H1 (cell line): ENCODE data around the gene LOXL1. TPM values are rescaled to one million over a fixed set of nuclear protein-coding genes. Genes with fewer than 3 reads are reported as not detected.
A peak's percentile ranks its signal among the peaks of the same experiment; 100 is the strongest.

Source experiments
- CTCF ChIA-PET: fragments of 300-600 bp; sonication (Branson Sonifier 250); formaldehyde crosslinking; loops from one replicate; lab custom pipeline; 2021; ENCODE audit not compliant: partially characterized antibody; lab: Charles Lee
- POLR2A ChIA-PET: fragments of 300-600 bp; sonication (Branson Sonifier 250); formaldehyde crosslinking; loops from one replicate; lab custom pipeline; 2021; ENCODE audit warnings: inconsistent platforms; ENCODE audit not compliant: partially characterized antibody; lab: Charles Lee
- DNase-seq, 2 experiments: peaks; one replicate each; pipeline versions ENCODE4 v3.0.0 to v3.0.0-alpha.2; 2010 to 2022; ENCODE audit warnings: low spot score in 2 of 2, low read depth in 1 of 2, mixed read lengths in 1 of 2
- FAIRE-seq: peaks from 2 replicates; lab custom pipeline; 2011; peaks lifted over from hg19 to GRCh38; lab: Jason Lieb, UNC
- H2AFZ ChIP-seq: 2 replicates; pipeline ENCODE4 v1.8.1; 2012; ENCODE audit warnings: low read length, inconsistent platforms
- H2AK5ac ChIP-seq: 2 replicates; pipeline ENCODE4 v1.6.1; 2013; ENCODE audit warnings: low read depth, low read length
- H2BK120ac ChIP-seq: replicated peaks from 2 replicates; pipeline ENCODE3; 2013; ENCODE audit warnings: low read depth, low read length, inconsistent platforms
- H2BK12ac ChIP-seq: 2 replicates; pipeline ENCODE4 v1.6.1; 2013; ENCODE audit warnings: low read depth, low read length
- H2BK15ac ChIP-seq: 2 replicates; pipeline ENCODE4 v1.6.1; 2013; ENCODE audit warnings: low read length
- H2BK20ac ChIP-seq: 2 replicates; pipeline ENCODE4 v1.6.1; 2013; ENCODE audit warnings: low read length
- H2BK5ac ChIP-seq: 2 replicates; pipeline ENCODE4 v1.6.1; 2013; ENCODE audit warnings: low read depth, low read length
- H3K14ac ChIP-seq: 2 replicates; pipeline ENCODE4 v1.6.1; 2013; ENCODE audit warnings: inconsistent platforms; ENCODE audit not compliant: insufficient read length
- H3K18ac ChIP-seq: 2 replicates; pipeline ENCODE4 v1.6.1; 2013; ENCODE audit warnings: low read length; ENCODE audit errors: extremely low read depth
- H3K23ac ChIP-seq: 2 replicates; pipeline ENCODE4 v1.6.1; 2013; ENCODE audit warnings: inconsistent platforms; ENCODE audit not compliant: insufficient read length
- H3K23me2 ChIP-seq: 2 replicates; pipeline ENCODE4 v1.6.1; 2013; ENCODE audit warnings: low read depth, low read length
- H3K27ac ChIP-seq: 2 replicates; pipeline ENCODE4 v1.6.1; 2011; ENCODE audit warnings: low read depth, low read length, inconsistent platforms
- H3K27me3 ChIP-seq, 4 experiments: replicated peaks in 1 of 4; 1 replicate in 1 of 4; 2 replicates in 3 of 4; pipeline versions ENCODE4 v1.6.1 to v1.8.1; 2011 to 2013; ENCODE audit warnings: low read length in 3 of 4, mild to moderate bottlenecking in 3 of 4, inconsistent platforms in 2 of 4, mixed read lengths in 2 of 4, moderate library complexity in 1 of 4; ENCODE audit not compliant: control insufficient read depth in 3 of 4, insufficient read depth in 3 of 4; ENCODE audit errors: extremely low read depth in 1 of 4
- H3K36me3 ChIP-seq, 4 experiments: 2 replicates each; pipeline versions ENCODE4 v1.6.1 to v1.8.1; 2011 to 2013; ENCODE audit warnings: mild to moderate bottlenecking in 4 of 4, low read length in 3 of 4, moderate library complexity in 2 of 4, control low read depth in 1 of 4, inconsistent platforms in 1 of 4; ENCODE audit not compliant: insufficient read depth in 4 of 4, control insufficient read depth in 2 of 4
- H3K4ac ChIP-seq: replicated peaks from 2 replicates; pipeline ENCODE3; 2013; ENCODE audit warnings: low read length, low read depth, mixed read lengths, inconsistent platforms; ENCODE audit not compliant: insufficient read length
- H3K4me1 ChIP-seq, 4 experiments: replicated peaks in 1 of 4; 1 replicate in 1 of 4; 2 replicates in 3 of 4; pipeline versions ENCODE4 v1.6.1 to v1.8.1; 2011 to 2013; ENCODE audit warnings: low read length in 3 of 4, inconsistent platforms in 2 of 4, mixed read lengths in 1 of 4; ENCODE audit not compliant: insufficient read depth in 4 of 4, control insufficient read depth in 3 of 4
- H3K4me2 ChIP-seq, 2 experiments: 2 replicates each; pipeline versions ENCODE4 v1.6.1 to v1.8.1; 2011 to 2013; ENCODE audit warnings: low read depth in 2 of 2, low read length in 2 of 2, control low read depth in 1 of 2, inconsistent platforms in 1 of 2, mild to moderate bottlenecking in 1 of 2; ENCODE audit not compliant: insufficient read depth in 1 of 2
- H3K4me3 ChIP-seq, 4 experiments: fragments of 200-600, 300-600 bp in 1 of 4; sonication (generic), shearing (Covaris generic), sonication (Bioruptor Twin) in 1 of 4; 2 replicates each; pipeline versions ENCODE4 v1.5.1 to v1.8.1; 2011 to 2016; ENCODE audit warnings: low read length in 4 of 4, low read depth in 3 of 4, control low read depth in 2 of 4, inconsistent platforms in 2 of 4, mild to moderate bottlenecking in 2 of 4, mixed read lengths in 1 of 4, moderate library complexity in 1 of 4; ENCODE audit not compliant: insufficient read depth in 2 of 4; ENCODE audit errors: extremely low read depth in 1 of 4
- H3K56ac ChIP-seq: replicated peaks from 2 replicates; pipeline ENCODE3; 2013; ENCODE audit warnings: low read depth, mild to moderate bottlenecking, mixed read lengths, low read length, inconsistent platforms; ENCODE audit not compliant: insufficient read length
- H3K79me1 ChIP-seq: 2 replicates; pipeline ENCODE4 v1.6.1; 2013; ENCODE audit warnings: low read depth, low read length, control low read depth
- H3K79me2 ChIP-seq, 2 experiments: 2 replicates each; pipeline versions ENCODE4 v1.6.1 to v1.8.1; 2012 to 2013; ENCODE audit warnings: low read length in 2 of 2, mild to moderate bottlenecking in 2 of 2, inconsistent platforms in 1 of 2; ENCODE audit not compliant: insufficient read depth in 2 of 2, control insufficient read depth in 1 of 2
- H3K9ac ChIP-seq, 4 experiments: replicated peaks in 1 of 4; 1 replicate in 1 of 4; 2 replicates in 3 of 4; pipeline versions ENCODE4 v1.6.1 to v1.8.1; 2011 to 2013; ENCODE audit warnings: low read depth in 3 of 4, low read length in 3 of 4, control low read depth in 2 of 4, mild to moderate bottlenecking in 2 of 4, moderate library complexity in 2 of 4, inconsistent platforms in 1 of 4; ENCODE audit errors: extremely low read depth in 1 of 4
- H3K9me3 ChIP-seq, 2 experiments: 2 replicates each; pipeline versions ENCODE4 v1.6.1 to v1.8.1; 2012 to 2013; ENCODE audit warnings: mild to moderate bottlenecking in 2 of 2, moderate library complexity in 2 of 2, control low read depth in 1 of 2, inconsistent platforms in 1 of 2, low read depth in 1 of 2, low read length in 1 of 2, mixed read lengths in 1 of 2; ENCODE audit not compliant: insufficient read depth in 2 of 2
- H4K20me1 ChIP-seq, 2 experiments: replicated peaks in 1 of 2; 2 replicates each; pipeline versions ENCODE3 to v1.8.1; 2011 to 2013; ENCODE audit warnings: inconsistent platforms in 2 of 2, low read length in 2 of 2, mild to moderate bottlenecking in 1 of 2; ENCODE audit not compliant: insufficient read depth in 2 of 2, control insufficient read depth in 1 of 2
- H4K5ac ChIP-seq: 2 replicates; pipeline ENCODE4 v1.6.1; 2013; ENCODE audit warnings: low read length, low read depth, mixed read lengths, inconsistent platforms; ENCODE audit not compliant: insufficient read length
- H4K8ac ChIP-seq: 2 replicates; pipeline ENCODE4 v1.8.0; 2013; ENCODE audit warnings: mild to moderate bottlenecking, moderate library complexity, low read length, inconsistent platforms; ENCODE audit not compliant: insufficient read depth; ENCODE audit errors: extremely low read depth
- H4K91ac ChIP-seq: replicated peaks from 2 replicates; pipeline ENCODE3; 2013; ENCODE audit warnings: low read length, mixed read lengths, inconsistent platforms; ENCODE audit not compliant: insufficient read length
- SP4 ChIP-seq: IDR thresholded peaks from 2 replicates; pipeline ENCODE4 v1.6.1; 2012; ENCODE audit warnings: low read length, inconsistent platforms
- WGBS, 2 experiments: shearing (Covaris generic) in 1 of 2; methylation state at CpG; one replicate each; pipeline versions ENCODE4 v1.1.6 to v1.1.7; 2013 to 2015; ENCODE audit warnings: low lambda C conversion rate in 2 of 2, mixed read lengths in 2 of 2, inconsistent platforms in 1 of 2, low coverage in 1 of 2, missing lambda C conversion rate in 1 of 2; ENCODE audit not compliant: insufficient replicate concordance in 2 of 2, insufficient coverage in 1 of 2, insufficient read length in 1 of 2; ENCODE audit errors: extremely low coverage in 1 of 2, missing lambda C conversion rate in 1 of 2; 5-methylcytosine and 5-hydroxymethylcytosine counted together
- polyA plus RNA-seq, 7 experiments: library from polyadenylated mRNA; depleted of rRNA in 3 of 7; stranded (reverse) in 5 of 7; unstranded in 2 of 7; fragments of >200 nt in 5 of 7; fragments of 200-250 nt in 2 of 7; gene quantifications; 1 replicate in 5 of 7; 2 replicates in 1 of 7; 4 replicates in 1 of 7; pipeline versions ENCODE4 v1.2.1 to v1.2.3, GENCODE V29; 2011 to 2013; ENCODE audit warnings: missing spikeins in 2 of 7, mixed read lengths in 2 of 7
- total RNA-seq: library from RNA; stranded (reverse); fragmentation: NEBNext Ultra II Directional; extraction: Animal tissue kit (Norgen Biotek cat#: 25700); gene quantifications from 2 replicates; pipeline ENCODE4 v1.2.1, GENCODE V29; 2021

LOXL1 gene
- total and polyA plus RNA-seq, 2 of the 8 experiments (the other 6 are each of a cell fraction or from before 2014, with no cell fraction given) = 8.1 to 14.4 TPM

DNA sequence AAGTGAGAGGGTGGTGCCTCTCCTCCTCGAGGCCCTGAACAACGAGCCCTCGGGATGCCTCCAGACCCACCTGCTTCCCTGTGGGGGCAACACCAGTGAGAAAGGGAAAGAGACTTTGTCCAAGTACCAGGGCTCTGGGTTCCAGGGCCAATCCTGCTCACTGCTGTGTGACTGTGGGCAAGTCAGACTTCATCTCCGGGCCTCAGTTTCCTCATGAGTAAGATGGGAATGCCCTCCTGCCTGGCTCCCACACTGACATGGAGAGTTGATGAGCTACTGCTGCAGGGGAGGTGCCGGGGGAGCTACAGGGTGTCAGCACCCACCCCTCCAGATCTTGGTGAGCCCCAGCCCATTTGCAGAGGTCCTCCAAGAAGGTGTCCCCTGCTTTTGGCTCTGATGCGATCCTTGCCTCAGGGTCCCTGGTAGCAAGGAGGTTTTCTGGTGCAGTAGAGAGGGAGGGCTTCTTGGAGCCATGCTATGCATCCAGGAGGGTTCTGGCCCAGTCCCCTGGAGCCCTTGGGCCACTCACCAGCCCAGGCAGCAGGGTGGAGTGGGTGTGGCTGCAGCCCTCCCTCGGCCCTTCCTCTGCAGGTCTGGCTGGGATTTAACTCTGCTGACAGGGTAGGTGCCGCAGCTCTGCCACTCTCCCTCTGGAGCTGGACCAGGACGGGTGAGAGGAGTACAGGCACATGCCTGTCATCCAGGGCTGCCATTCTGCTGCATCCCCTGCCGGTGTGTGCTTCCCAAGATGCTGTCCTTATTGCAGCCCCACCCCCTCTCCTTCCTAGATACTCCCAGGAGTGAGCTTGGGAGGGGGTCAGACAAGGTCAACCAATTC is 26.9 kb downstream of the LOXL1 start:
- CTCF ChIA-PET = interaction anchor here (0.6 to 7.0 kb wide), 8 partner anchors 12 to 201 kb away, joined by 3 to 55 read pairs (median 3); no protein-coding TSS in a partner anchor

More for the DNA sequence above, 26.9 kb downstream of the LOXL1 start:
- H3K4me1 ChIP-seq = peaks cover 6 to 16% (median 12%) of the 10 kb centered on the region in 4 experiments
- H3K18ac ChIP-seq = no peak overlapping the region
- H3K14ac ChIP-seq = no peak overlapping the region
- POLR2A ChIA-PET = interaction anchor here (0.7 to 1.4 kb wide), 5 partner anchors 13 to 249 kb away, joined by 3 to 4 read pairs (median 3); partner anchors contain the start of gene STRA6
- no peaks in the 10 kb centered on the region for H3K36me3 ChIP-seq
- peak overlapping the region; percentile 51; the same call in 1 of the 2 replicates for H4K8ac ChIP-seq
- H3K79me1 ChIP-seq = no peaks in the 10 kb centered on the region
- H2BK5ac ChIP-seq = no peak overlapping the region
- no peak overlapping the region for H3K4me3 ChIP-seq
- FAIRE-seq = no peak
- H2AK5ac ChIP-seq = no peak overlapping the region
- no peak overlapping the region for H3K4me2 ChIP-seq
- no peaks in the 10 kb centered on the region for H3K27me3 ChIP-seq
- no peak overlapping the region for H2BK15ac ChIP-seq
- H2BK120ac ChIP-seq = no peak overlapping the region
- H3K9ac ChIP-seq = no peak overlapping the region
- H3K9me3 ChIP-seq = no peaks in the 10 kb centered on the region
- TF ChIP-seq SP4 = no peak
- 91% methylated on average over 9 of the region's 10 CpGs; no CpG with 5 or more reads in 1 of the 2 experiments for WGBS, 2 experiments
- no peak overlapping the region for H3K27ac ChIP-seq
- no peak overlapping the region for H3K23ac ChIP-seq
- H4K91ac ChIP-seq = no peak overlapping the region
- 0 out of 2 replicates have a peak overlapping the region, but pooled peaks have one; percentile 3 for H2BK20ac ChIP-seq
- H3K79me2 ChIP-seq = no peaks in the 10 kb centered on the region
- H3K23me2 ChIP-seq = no peaks in the 10 kb centered on the region
- no peak overlapping the region for H3K56ac ChIP-seq
- no peak overlapping the region for H4K5ac ChIP-seq
- H2BK12ac ChIP-seq = 0 out of 2 replicates have a peak overlapping the region, but pooled peaks have one; percentile 93
- DNase-seq = no peak
- H2AFZ ChIP-seq = no peak overlapping the region
- H4K20me1 ChIP-seq = no peaks in the 10 kb centered on the region
- no peak overlapping the region for H3K4ac ChIP-seq
